Measurements from ENCODE around the gene OR3A2. TPM values are rescaled to one million over a fixed set of nuclear protein-coding genes. Genes with fewer than 3 reads are reported as not detected.
"Not testable (repeated sequence)": the region's sequence is repeated elsewhere in the genome, so short reads cannot be mapped to it uniquely, and the experiment has no call there.

OR3A2 gene
- total RNA-seq, 4 donors from 2014 or later: not detected

DNA sequence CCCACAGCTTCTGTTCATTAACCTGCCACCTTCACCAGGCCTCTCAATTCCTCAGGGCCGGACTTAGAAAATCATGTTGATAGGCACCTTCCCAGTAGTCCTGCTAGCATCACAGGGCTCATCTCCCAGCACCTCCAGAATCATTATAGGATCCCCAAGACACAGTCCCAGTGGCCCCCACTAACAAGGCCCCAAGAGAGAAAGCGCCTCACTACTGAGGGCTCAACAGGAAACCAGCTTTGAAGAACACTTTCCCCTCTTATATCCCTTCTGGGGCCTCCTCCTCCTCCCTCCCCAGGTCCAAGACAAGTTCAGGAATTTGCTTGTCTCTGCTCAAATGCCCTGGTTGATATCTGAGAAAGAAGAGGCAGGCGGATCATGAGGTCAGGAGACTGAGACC is 25.0 kb upstream of the OR3A2 start, which contains the start of gene OR3A3:
OR3A3 (plus strand) TSS at position 301 of the 400 bp plus-strand sequence.
- Histone ChIP-seq H3K9me3 (peaks cover 0 to 12% (median 0%) of the 10 kb centered on the region in 3 donors), H3K4me1 (no peaks in the 10 kb centered on the region), H3K36me3 (no peaks in the 10 kb centered on the region), H3K4me3 (no peak within 1 kb of the TSS), H3K27ac (no peak within 1 kb of the TSS), H3K27me3 (peaks cover 0 to 10% (median 0%) of the 10 kb centered on the region in 4 donors)
- intact Hi-C loops (cut with DNase I): no loop called here
- DNase-seq: no peak
- WGBS, 2 donors: 66 to 88% methylated on average over 2 of the region's 3 CpGs
- TF ChIP-seq, protein P1, sequence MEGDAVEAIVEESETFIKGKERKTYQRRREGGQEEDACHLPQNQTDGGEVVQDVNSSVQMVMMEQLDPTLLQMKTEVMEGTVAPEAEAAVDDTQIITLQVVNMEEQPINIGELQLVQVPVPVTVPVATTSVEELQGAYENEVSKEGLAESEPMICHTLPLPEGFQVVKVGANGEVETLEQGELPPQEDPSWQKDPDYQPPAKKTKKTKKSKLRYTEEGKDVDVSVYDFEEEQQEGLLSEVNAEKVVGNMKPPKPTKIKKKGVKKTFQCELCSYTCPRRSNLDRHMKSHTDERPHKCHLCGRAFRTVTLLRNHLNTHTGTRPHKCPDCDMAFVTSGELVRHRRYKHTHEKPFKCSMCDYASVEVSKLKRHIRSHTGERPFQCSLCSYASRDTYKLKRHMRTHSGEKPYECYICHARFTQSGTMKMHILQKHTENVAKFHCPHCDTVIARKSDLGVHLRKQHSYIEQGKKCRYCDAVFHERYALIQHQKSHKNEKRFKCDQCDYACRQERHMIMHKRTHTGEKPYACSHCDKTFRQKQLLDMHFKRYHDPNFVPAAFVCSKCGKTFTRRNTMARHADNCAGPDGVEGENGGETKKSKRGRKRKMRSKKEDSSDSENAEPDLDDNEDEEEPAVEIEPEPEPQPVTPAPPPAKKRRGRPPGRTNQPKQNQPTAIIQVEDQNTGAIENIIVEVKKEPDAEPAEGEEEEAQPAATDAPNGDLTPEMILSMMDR (IDR thresholded peaks at IDR 0.05): no peak
- no peak for TF ChIP-seq POLR2A (IDR thresholded peaks at IDR 0.05)

DNA sequence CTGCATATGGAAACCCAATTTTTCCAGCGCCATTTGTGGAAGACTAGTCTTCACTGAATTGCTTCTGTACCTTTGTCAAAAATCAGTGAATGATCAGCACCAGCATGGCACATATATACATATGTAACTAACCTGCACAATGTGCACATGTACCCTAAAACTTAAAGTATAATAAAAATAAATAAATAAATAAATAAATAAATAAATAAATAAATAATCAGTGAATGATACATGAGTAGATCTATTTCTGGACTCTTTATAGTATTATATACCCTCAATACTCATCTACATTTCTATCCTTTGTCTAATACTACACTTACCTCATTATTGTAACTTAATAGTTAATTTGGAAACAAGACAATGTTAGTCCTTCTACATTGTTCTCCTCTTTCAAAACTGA is 17.7 kb upstream of the OR3A2 start:
- H3K27ac ChIP-seq; H3K27me3 ChIP-seq; H3K4me3 ChIP-seq; H3K36me3 ChIP-seq; H3K4me1 ChIP-seq; intact Hi-C loops (cut with DNase I); DNase-seq: not testable (repeated sequence)
- H3K9me3 ChIP-seq: peaks cover 0 to 11% (median 0%) of the 10 kb centered on the region in 3 donors
- 77 to 89% methylated on average over 1 of the region's 1 CpG for WGBS, 2 donors

DNA sequence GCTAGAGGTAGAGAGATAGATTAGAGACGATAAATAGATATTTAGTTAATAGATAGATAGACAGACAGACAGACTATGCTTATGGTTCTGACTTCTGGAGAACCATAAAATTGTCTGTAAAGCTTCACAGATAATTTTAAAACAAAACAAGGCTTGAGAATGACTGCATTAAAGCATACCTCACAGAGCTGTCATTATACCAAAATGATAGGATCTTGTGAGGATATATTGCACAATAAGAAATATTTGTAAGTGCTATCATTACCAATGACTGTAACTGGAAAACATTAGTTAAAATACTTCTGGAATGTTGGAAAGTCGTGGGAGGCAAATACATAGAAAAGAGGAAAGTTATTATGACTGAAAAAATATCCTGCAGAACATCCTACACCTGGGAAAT is 15.7 kb upstream of the OR3A2 start:
- Histone ChIP-seq H3K9me3 (no peaks in the 10 kb centered on the region), H3K4me1 (no peaks in the 10 kb centered on the region), H3K27me3 (peaks cover 0 to 10% (median 0%) of the 10 kb centered on the region in 4 donors), H3K27ac (no peak overlapping the region), H3K36me3 (no peaks in the 10 kb centered on the region), H3K4me3 (no peak overlapping the region)
- intact Hi-C loops (cut with DNase I): no loop called here
- no peak for DNase-seq
- TF ChIP-seq, protein P1 (IDR thresholded peaks at IDR 0.05): no peak
- no peak for TF ChIP-seq POLR2A (IDR thresholded peaks at IDR 0.05)
- 53 to 59% methylated on average over 2 of the region's 2 CpGs for WGBS, 2 donors

DNA sequence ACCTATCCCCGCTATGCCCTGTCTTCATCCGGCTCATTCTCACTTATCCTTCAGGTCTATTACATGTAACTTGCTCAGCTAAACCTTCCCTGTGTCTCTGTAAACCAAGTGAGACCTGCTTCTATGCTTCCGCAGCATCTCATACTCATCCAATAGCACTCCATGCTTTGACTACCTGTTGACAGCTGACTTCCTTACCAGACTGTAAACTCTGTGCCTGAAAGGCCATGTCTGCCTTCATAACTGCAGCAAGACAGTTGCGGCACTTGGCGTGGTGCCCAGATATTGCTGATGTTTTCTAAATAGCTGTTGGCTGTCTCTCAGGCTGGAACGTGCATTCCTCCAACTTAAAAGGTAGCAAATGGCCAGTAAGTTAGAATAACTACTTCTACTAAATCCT is 13.9 kb upstream of the OR3A2 start:
- WGBS, 2 donors: 45 to 52% methylated on average over 4 to 6 of the region's 6 CpGs
- peaks cover 0 to 12% (median 0%) of the 10 kb centered on the region in 4 donors for H3K27me3 ChIP-seq
- TF ChIP-seq POLR2A (IDR thresholded peaks at IDR 0.05): no peak
- TF ChIP-seq, protein P1 (IDR thresholded peaks at IDR 0.05): no peak
- no peak for DNase-seq
- no peaks in the 10 kb centered on the region for H3K4me1 ChIP-seq
- no peaks in the 10 kb centered on the region for H3K9me3 ChIP-seq
- no peak overlapping the region for H3K4me3 ChIP-seq
- H3K27ac ChIP-seq: no peak overlapping the region
- H3K36me3 ChIP-seq: no peaks in the 10 kb centered on the region
- intact Hi-C loops (cut with DNase I): no loop called here

DNA sequence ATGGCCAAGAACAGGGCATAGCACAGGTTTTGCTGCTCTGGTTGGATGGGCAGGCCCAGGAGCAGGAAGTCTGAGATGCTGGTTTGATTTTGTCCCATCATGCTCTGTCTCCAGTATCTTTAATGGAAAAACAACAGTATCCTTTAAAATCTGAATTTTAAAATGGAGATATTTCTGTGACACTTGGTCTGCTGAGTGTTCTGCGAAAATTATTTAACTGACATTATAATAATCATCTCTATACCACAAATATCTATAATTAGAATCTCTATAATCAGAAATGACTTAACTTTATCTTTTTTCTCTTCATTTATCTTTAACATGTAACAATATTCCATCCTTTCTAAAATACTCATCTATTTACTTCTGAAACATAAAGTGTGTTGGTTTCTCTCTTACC is 12.2 kb upstream of the OR3A2 start, which contains the start of gene OR1E1:
OR1E1 (minus strand) TSS at position 101 of the 400 bp plus-strand sequence; CDS start at position 101, 0 bp downstream.
- Histone ChIP-seq H3K4me3 (no peak within 1 kb of the TSS), H3K27ac (no peak within 1 kb of the TSS), H3K4me1 (no peaks in the 10 kb centered on the region), H3K27me3 (peaks cover 0 to 17% (median 0%) of the 10 kb centered on the region in 4 donors), H3K9me3 (no peaks in the 10 kb centered on the region), H3K36me3 (no peaks in the 10 kb centered on the region)
- intact Hi-C loops (cut with DNase I): no loop called here
- TF ChIP-seq, protein P1 (IDR thresholded peaks at IDR 0.05): no peak
- TF ChIP-seq POLR2A (IDR thresholded peaks at IDR 0.05): no peak
- 57 to 78% methylated on average over 1 of the region's 1 CpG for WGBS, 2 donors
- no peak for DNase-seq

DNA sequence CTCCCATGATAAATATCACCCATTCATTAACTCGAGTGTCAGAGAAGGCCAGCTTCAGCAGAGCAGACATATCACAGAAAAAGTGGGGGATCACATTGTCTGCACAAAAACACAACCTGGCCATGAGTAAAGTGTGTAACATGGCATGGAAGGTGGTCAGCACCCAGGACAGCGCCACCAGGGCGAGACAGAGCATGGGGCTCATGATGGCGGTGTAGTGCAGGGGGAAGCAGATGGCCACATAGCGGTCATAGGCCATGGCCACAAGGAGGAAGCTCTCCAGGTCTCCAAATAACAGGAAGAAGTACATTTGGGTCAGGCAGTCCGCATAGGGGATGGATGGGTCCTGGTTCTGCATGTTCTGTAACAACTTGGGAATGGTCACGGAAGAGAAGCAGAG is 11.7 kb upstream of the OR3A2 start:
- H3K27me3 ChIP-seq: peaks cover 0 to 17% (median 0%) of the 10 kb centered on the region in 4 donors
- H3K27ac ChIP-seq; H3K9me3 ChIP-seq; H3K4me1 ChIP-seq; intact Hi-C loops (cut with DNase I); H3K36me3 ChIP-seq; DNase-seq; H3K4me3 ChIP-seq: not testable (repeated sequence)
- 43 to 55% methylated on average over 7 of the region's 7 CpGs for WGBS, 2 donors

Data from esophagus squamous epithelium (tissue), 5 donors.